HepG2 (cell line): Measurements from ENCODE around the gene CDK17. TPM values are rescaled to one million over a fixed set of nuclear protein-coding genes. Genes with fewer than 3 reads are reported as not detected.

Source experiments
- ATAC-seq: fragments of 200-7000 bp; cut with Tn5 transposase; 3 replicates; pipeline ENCODE4 v1.9.1; 2020; ENCODE audit warnings: mild to moderate bottlenecking, moderate library complexity
- BruUV-seq: library from RNA; stranded (reverse); fragments of 400-500 nt; replicated peaks from 2 replicates; lab custom pipeline; 2021; lab: Mats Ljungman, UMichigan
- CTCF ChIA-PET: fragments of 300-600 bp; formaldehyde crosslinking; extraction: SDS; loops from one replicate; lab custom pipeline; 2021; ENCODE audit warnings: low total read pairs, inconsistent platforms, low intra/inter-chr PET ratio; lab: Yijun Ruan, JAX
- POLR2A ChIA-PET: fragments of 350-600 bp; sonication (Branson Sonifier 250); formaldehyde crosslinking; loops from one replicate; lab custom pipeline; 2020; ENCODE audit warnings: antibody characterized with exemption, inconsistent platforms; lab: Yijun Ruan, JAX
- DNase-seq: peaks from one replicate; pipeline ENCODE4 v3.0.0-alpha.2; 2015; ENCODE audit warnings: low spot score
- FAIRE-seq: peaks from 3 replicates; lab custom pipeline; 2011; peaks lifted over from hg19 to GRCh38; lab: Jason Lieb, UNC
- H2AFZ ChIP-seq: one replicate; pipeline ENCODE4 v1.6.1; 2011; ENCODE audit warnings: low read length, inconsistent platforms
- H3K27ac ChIP-seq: fragments of 300-600 bp; 3 replicates; pipeline ENCODE4 v1.8.0; 2011; ENCODE audit warnings: mixed run types, mild to moderate bottlenecking, mixed read lengths, low read length, inconsistent platforms; ENCODE audit not compliant: insufficient read depth; ENCODE audit errors: extremely low read length
- H3K27me3 ChIP-seq, 2 experiments: fragments of 200-600 bp in 1 of 2; 2 replicates in 1 of 2; 3 replicates in 1 of 2; pipeline versions ENCODE4 v1.6.0 to v1.8.0; 2011; ENCODE audit warnings: low read length in 2 of 2, mild to moderate bottlenecking in 2 of 2, moderate library complexity in 2 of 2, inconsistent platforms in 1 of 2; ENCODE audit not compliant: insufficient read depth in 2 of 2, control insufficient read depth in 1 of 2
- H3K36me3 ChIP-seq, 2 experiments: fragments of 200-600 bp in 1 of 2; replicated peaks in 1 of 2; 2 replicates in 1 of 2; 3 replicates in 1 of 2; pipeline versions ENCODE4 v1.5.1 to v1.8.0; 2011; ENCODE audit warnings: low read length in 2 of 2, inconsistent platforms in 1 of 2; ENCODE audit not compliant: insufficient read depth in 2 of 2, control insufficient read depth in 1 of 2
- H3K4me1 ChIP-seq: 2 replicates; pipeline ENCODE4 v1.5.1; 2012; ENCODE audit warnings: low read length, inconsistent platforms; ENCODE audit not compliant: insufficient read depth
- H3K4me2 ChIP-seq: 2 replicates; pipeline ENCODE4 v1.6.0; 2011; ENCODE audit warnings: low read depth, low read length, inconsistent platforms
- H3K4me3 ChIP-seq, 3 experiments: fragments of 200-600 bp in 1 of 3; sonication (generic), shearing (Covaris generic) in 1 of 3; replicated peaks in 1 of 3; 2 replicates each; pipeline ENCODE4 v1.5.1; 2011 to 2016; ENCODE audit warnings: low read length in 3 of 3, inconsistent platforms in 2 of 3, low read depth in 2 of 3, mild to moderate bottlenecking in 2 of 3, control low read depth in 1 of 3, mixed read lengths in 1 of 3; ENCODE audit not compliant: insufficient read depth in 1 of 3
- H3K79me2 ChIP-seq: one replicate; pipeline ENCODE4 v1.6.1; 2011; ENCODE audit warnings: low read length, inconsistent platforms; ENCODE audit not compliant: insufficient read depth
- H3K9ac ChIP-seq: 2 replicates; pipeline ENCODE4 v1.6.0; 2011; ENCODE audit warnings: mild to moderate bottlenecking, low read depth, low read length, inconsistent platforms; ENCODE audit not compliant: insufficient read depth
- H3K9me3 ChIP-seq: 2 replicates; pipeline ENCODE4 v1.5.1; 2012; ENCODE audit warnings: mild to moderate bottlenecking, low read length
- H4K20me1 ChIP-seq: 2 replicates; pipeline ENCODE4 v1.6.0; 2011; ENCODE audit warnings: inconsistent platforms, mild to moderate bottlenecking, low read length, moderate library complexity; ENCODE audit not compliant: insufficient read depth
- IKZF1 ChIP-seq: fragments of 450-650 bp; IDR thresholded peaks from 2 replicates; pipeline ENCODE4 v1.7.1; 2016
- MYNN ChIP-seq: sonication (generic); formaldehyde crosslinking; IDR thresholded peaks from 2 replicates; pipeline ENCODE4 v1.4.0; 2020; ENCODE audit warnings: mild to moderate bottlenecking, low read depth, missing genetic modification reagents
- RORA ChIP-seq: sonication (generic); formaldehyde crosslinking; IDR thresholded peaks from 2 replicates; pipeline ENCODE4 v1.5.0; 2020; ENCODE audit warnings: mild to moderate bottlenecking, missing genetic modification reagents, moderate library complexity
- SYNCRIP ChIP-seq: fragments of 200-400 bp; formaldehyde crosslinking; IDR thresholded peaks from 2 replicates; pipeline ENCODE4 v1.6.1; 2018; ENCODE audit warnings: mild to moderate bottlenecking, low read depth, low read length; ENCODE audit not compliant: insufficient read depth
- ZC3H4 ChIP-seq: sonication (generic); formaldehyde crosslinking; IDR thresholded peaks from 2 replicates; pipeline ENCODE4 v1.4.0; 2020; ENCODE audit warnings: missing genetic modification reagents, borderline replicate concordance
- WGBS: methylation state at CpG from one replicate; pipeline ENCODE4 v1.1.6; 2017; ENCODE audit warnings: low lambda C conversion rate; 5-methylcytosine and 5-hydroxymethylcytosine counted together
- in situ Hi-C: cut with HindIII; loops from 2 replicates; pipeline ENCODE4 v1.10.0; 2017; ENCODE audit warnings: low pct_unique_long_range_greater_than_20kb; ENCODE audit not compliant: extremely low pct_ligation_motif_present
- intact Hi-C: fragments of 100-400 bp; cut with micrococcal nuclease; formaldehyde crosslinking; loops from one replicate; pipeline ENCODE4 v1.10.0; 2022; ENCODE audit not compliant: unreplicated experiment
- polyA plus RNA-seq, 8 experiments: library from polyadenylated mRNA; depleted of rRNA in 3 of 8; stranded (reverse) in 7 of 8; unstranded in 1 of 8; fragments of >200 nt; fragmentation: Illumina TruSeq in 4 of 8; extraction: Trizol in 4 of 8; gene quantifications; 2 replicates each; pipeline versions ENCODE4 v1.2.1 to v1.2.3, GENCODE V29; 2011 to 2016; ENCODE audit warnings: low read depth in 4 of 8, missing spikeins in 1 of 8, mixed read lengths in 1 of 8; ENCODE audit not compliant: insufficient read depth in 1 of 8
- total RNA-seq, 5 experiments: library from RNA; depleted of rRNA; stranded (reverse); fragments of >200 nt; fragmentation: Illumina TruSeq; extraction: Trizol; gene quantifications; 2 replicates each; pipeline ENCODE4 v1.2.3, GENCODE V29; 2016; ENCODE audit warnings: low read depth in 1 of 5
- TF ChIP-seq, protein P1 (sequence below): sonication (generic); formaldehyde crosslinking; IDR thresholded peaks from 2 replicates; pipeline ENCODE4 v1.5.0; 2020; ENCODE audit warnings: mild to moderate bottlenecking, missing genetic modification reagents
- TF ChIP-seq, protein P2 (sequence below): IDR thresholded peaks from 2 replicates; pipeline ENCODE4 v1.6.1; 2018; ENCODE audit warnings: missing genetic modification reagents

CDK17 gene
- total and polyA plus RNA-seq, 2 of the 13 experiments (the other 11 are each of a cell fraction or from before 2014, with no cell fraction given): 9.9 to 22.3 TPM

DNA sequence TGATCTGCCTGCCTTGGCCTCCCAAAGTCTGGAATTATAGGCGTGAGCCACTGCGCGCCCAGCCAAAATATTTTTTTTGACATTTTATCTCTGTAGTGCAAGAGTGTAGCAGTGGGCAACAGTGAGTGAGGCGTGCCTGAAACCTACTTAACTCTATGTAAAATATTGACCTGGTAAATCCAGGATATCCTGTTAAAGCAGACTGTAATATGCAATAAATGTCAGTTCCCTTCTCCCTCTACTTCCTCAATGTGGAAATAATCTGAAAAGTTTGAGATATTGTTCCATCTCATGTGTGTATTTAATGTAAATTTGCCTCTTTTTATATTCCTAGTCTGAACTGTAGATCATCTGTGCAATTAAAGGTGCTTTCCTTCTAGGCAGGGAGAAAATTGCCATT, 9.5 kb upstream of the CDK17 start:
- intact Hi-C loops (loop anchor here (5.0 kb wide), 1 partner anchor 78 kb away; the partner anchor contains the start of gene CFAP54), in situ Hi-C loops (no loop called here)
- FAIRE-seq: no peak
- Histone ChIP-seq H3K4me3 (no peak overlapping the region), H3K79me2 (no peaks in the 10 kb centered on the region), H3K27ac (no peak overlapping the region), H3K4me1 (peaks cover 1% of the 10 kb centered on the region; the same call in 1 of the 2 replicates), H3K36me3 (no peaks in the 10 kb centered on the region), H4K20me1 (no peaks in the 10 kb centered on the region), H2AFZ (no peak overlapping the region), H3K4me2 (no peak overlapping the region), H3K9ac (no peak overlapping the region), H3K27me3 (peaks cover 0 to 5% of the 10 kb centered on the region in 2 experiments; a peak in 1 of 5 replicates), H3K9me3 (no peaks in the 10 kb centered on the region)
- 80% methylated on average over 4 of the region's 4 CpGs for WGBS
- no peak for DNase-seq
- POLR2A ChIA-PET: no interaction called here
- CTCF ChIA-PET: no interaction called here
- BruUV-seq: no TSS peak
- TF ChIP-seq, protein P1, sequence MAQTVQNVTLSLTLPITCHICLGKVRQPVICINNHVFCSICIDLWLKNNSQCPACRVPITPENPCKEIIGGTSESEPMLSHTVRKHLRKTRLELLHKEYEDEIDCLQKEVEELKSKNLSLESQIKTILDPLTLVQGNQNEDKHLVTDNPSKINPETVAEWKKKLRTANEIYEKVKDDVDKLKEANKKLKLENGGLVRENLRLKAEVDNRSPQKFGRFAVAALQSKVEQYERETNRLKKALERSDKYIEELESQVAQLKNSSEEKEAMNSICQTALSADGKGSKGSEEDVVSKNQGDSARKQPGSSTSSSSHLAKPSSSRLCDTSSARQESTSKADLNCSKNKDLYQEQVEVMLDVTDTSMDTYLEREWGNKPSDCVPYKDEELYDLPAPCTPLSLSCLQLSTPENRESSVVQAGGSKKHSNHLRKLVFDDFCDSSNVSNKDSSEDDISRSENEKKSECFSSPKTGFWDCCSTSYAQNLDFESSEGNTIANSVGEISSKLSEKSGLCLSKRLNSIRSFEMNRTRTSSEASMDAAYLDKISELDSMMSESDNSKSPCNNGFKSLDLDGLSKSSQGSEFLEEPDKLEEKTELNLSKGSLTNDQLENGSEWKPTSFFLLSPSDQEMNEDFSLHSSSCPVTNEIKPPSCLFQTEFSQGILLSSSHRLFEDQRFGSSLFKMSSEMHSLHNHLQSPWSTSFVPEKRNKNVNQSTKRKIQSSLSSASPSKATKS: no peak
- no peak for TF ChIP-seq RORA (CRISPR knock-in tag)
- TF ChIP-seq IKZF1: no peak
- TF ChIP-seq, protein P2, sequence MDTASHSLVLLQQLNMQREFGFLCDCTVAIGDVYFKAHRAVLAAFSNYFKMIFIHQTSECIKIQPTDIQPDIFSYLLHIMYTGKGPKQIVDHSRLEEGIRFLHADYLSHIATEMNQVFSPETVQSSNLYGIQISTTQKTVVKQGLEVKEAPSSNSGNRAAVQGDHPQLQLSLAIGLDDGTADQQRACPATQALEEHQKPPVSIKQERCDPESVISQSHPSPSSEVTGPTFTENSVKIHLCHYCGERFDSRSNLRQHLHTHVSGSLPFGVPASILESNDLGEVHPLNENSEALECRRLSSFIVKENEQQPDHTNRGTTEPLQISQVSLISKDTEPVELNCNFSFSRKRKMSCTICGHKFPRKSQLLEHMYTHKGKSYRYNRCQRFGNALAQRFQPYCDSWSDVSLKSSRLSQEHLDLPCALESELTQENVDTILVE (CRISPR knock-in tag): no peak
- no peak for TF ChIP-seq SYNCRIP
- TF ChIP-seq ZC3H4 (CRISPR knock-in tag): no peak
- TF ChIP-seq MYNN (CRISPR knock-in tag): no peak
- no peak for ATAC-seq
